ENCODE measurements around the gene LRRC7. TPM values are rescaled to one million over a fixed set of nuclear protein-coding genes. Genes with fewer than 3 reads are reported as not detected.

LRRC7 gene
- total and polyA plus RNA-seq, 4 experiments from 2014 or later: not detected

DNA sequence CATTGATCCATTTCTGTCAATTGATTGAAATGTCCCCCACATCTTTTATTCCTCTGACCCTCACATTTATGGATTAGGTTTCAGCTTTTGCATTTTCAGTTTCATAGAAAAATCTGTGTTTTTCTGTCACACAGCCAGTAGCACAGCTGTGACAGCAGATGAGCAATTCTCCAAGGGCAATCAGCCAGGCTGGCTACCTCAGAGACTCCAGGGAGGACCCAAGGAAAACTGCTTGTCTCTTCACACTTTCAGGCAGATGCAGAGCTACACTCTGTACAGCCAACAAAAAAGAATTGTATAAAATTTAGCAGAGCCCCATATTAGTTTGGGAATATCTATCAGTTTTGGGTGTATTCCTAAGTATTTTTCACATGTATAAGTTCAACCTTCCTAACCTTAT lies 257.2 kb downstream of the LRRC7 start:
- H3K9me3 Mint-ChIP-seq: peaks cover 0 to 15% (median 7%) of the 10 kb centered on the region in 8 donors
- no peak overlapping the region for H3K4me3 Mint-ChIP-seq
- no peaks in the 10 kb centered on the region for H3K4me1 ChIP-seq (ENCODE audit: insufficient read depth, low read length)
- ChIA-PET CTCF (ENCODE audit: partially characterized antibody) (no interaction called here), POLR2A (ENCODE audit: partially characterized antibody) (no interaction called here)
- H3K36me3 Mint-ChIP-seq: no peaks in the 10 kb centered on the region
- no peaks in the 10 kb centered on the region for H3K27me3 Mint-ChIP-seq
- H3K9me3 ChIP-seq (ENCODE audit: control insufficient read depth in 1 of 2, low read length in 2 of 2): no peaks in the 10 kb centered on the region
- no peaks in the 10 kb centered on the region for H3K4me1 Mint-ChIP-seq
- H3K27ac ChIP-seq (ENCODE audit: low read depth, low read length): no peak overlapping the region
- no peak overlapping the region for H3K4me3 ChIP-seq (ENCODE audit: low read length in 2 of 2)
- intact Hi-C loops (cut with micrococcal nuclease): no loop called here
- H3K27me3 ChIP-seq (ENCODE audit: insufficient read depth, low read length): no peaks in the 10 kb centered on the region
- no peak overlapping the region for H3K27ac Mint-ChIP-seq
- DNase-seq: no peak
- no peaks in the 10 kb centered on the region for H3K36me3 ChIP-seq (ENCODE audit: insufficient read depth, low read length)

DNA sequence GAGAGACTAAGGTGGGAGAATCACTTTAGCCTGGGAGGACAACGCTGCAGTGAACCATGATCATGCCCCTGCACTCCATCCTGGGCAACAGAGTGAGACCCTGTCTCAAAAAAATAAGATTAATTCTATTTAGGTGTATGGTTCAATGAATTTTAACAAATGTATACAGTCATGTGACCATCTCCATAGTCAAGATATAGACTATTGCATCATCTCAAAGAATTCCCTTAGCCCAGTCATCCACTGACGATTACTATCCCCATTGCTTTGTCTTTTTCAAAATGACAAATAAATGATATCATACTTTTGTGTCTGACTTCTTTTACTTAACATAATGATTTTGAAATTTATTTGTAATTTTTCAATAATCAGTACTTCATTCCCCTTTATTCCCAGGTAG lies 260.0 kb downstream of the LRRC7 start:
- Mint-ChIP-seq H3K4me3 (no peak overlapping the region), H3K4me1 (no peaks in the 10 kb centered on the region), H3K27me3 (no peaks in the 10 kb centered on the region), H3K9me3 (peaks cover 0 to 23% (median 5%) of the 10 kb centered on the region in 8 donors), H3K36me3 (no peaks in the 10 kb centered on the region), H3K27ac (no peak overlapping the region)
- no peaks in the 10 kb centered on the region for H3K4me1 ChIP-seq (ENCODE audit: insufficient read depth, low read length)
- POLR2A ChIA-PET (ENCODE audit: partially characterized antibody): no interaction called here
- H3K27me3 ChIP-seq (ENCODE audit: insufficient read depth, low read length): no peaks in the 10 kb centered on the region
- no peak overlapping the region for H3K4me3 ChIP-seq (ENCODE audit: low read length in 2 of 2)
- no peaks in the 10 kb centered on the region for H3K36me3 ChIP-seq (ENCODE audit: insufficient read depth, low read length)
- DNase-seq: no peak
- no peak overlapping the region for H3K27ac ChIP-seq (ENCODE audit: low read depth, low read length)
- CTCF ChIA-PET (ENCODE audit: partially characterized antibody): no interaction called here
- intact Hi-C loops (cut with micrococcal nuclease): no loop called here
- H3K9me3 ChIP-seq (ENCODE audit: control insufficient read depth in 1 of 2, low read length in 2 of 2): no peaks in the 10 kb centered on the region

DNA sequence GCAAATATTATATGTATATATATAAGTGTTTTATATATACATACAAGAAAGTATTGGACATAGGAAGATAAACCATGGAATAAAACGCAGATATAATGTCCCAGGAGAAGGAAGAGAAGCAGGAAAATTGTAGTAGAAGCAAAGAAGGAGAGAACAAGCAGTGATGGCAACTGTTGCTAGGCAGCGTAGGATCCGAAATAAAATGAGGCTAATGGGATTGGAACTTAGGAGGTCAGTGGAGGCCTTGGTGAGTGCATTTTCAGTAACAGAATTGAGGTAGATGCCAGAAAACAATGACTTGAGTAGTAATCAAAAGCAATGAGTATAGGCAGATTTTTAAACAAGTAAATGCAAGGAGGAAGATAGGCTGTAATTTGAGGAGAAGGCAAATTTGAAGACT lies 265.8 kb downstream of the LRRC7 start:
- no peaks in the 10 kb centered on the region for H3K27me3 ChIP-seq (ENCODE audit: insufficient read depth, low read length)
- H3K4me3 ChIP-seq (ENCODE audit: low read length in 2 of 2): no peak overlapping the region
- POLR2A ChIA-PET (ENCODE audit: partially characterized antibody): no interaction called here
- no peaks in the 10 kb centered on the region for H3K36me3 Mint-ChIP-seq
- H3K27ac Mint-ChIP-seq: no peak overlapping the region
- DNase-seq: no peak
- no peaks in the 10 kb centered on the region for H3K4me1 ChIP-seq (ENCODE audit: insufficient read depth, low read length)
- CTCF ChIA-PET (ENCODE audit: partially characterized antibody): no interaction called here
- no peak overlapping the region for H3K27ac ChIP-seq (ENCODE audit: low read depth, low read length)
- H3K4me1 Mint-ChIP-seq: no peaks in the 10 kb centered on the region
- H3K9me3 Mint-ChIP-seq: peaks cover 0 to 8% (median under 1%) of the 10 kb centered on the region in 8 donors
- no peaks in the 10 kb centered on the region for H3K36me3 ChIP-seq (ENCODE audit: insufficient read depth, low read length)
- intact Hi-C loops (cut with micrococcal nuclease): no loop called here
- H3K27me3 Mint-ChIP-seq: no peaks in the 10 kb centered on the region
- H3K9me3 ChIP-seq (ENCODE audit: control insufficient read depth in 1 of 2, low read length in 2 of 2): no peaks in the 10 kb centered on the region
- H3K4me3 Mint-ChIP-seq: no peak overlapping the region

DNA sequence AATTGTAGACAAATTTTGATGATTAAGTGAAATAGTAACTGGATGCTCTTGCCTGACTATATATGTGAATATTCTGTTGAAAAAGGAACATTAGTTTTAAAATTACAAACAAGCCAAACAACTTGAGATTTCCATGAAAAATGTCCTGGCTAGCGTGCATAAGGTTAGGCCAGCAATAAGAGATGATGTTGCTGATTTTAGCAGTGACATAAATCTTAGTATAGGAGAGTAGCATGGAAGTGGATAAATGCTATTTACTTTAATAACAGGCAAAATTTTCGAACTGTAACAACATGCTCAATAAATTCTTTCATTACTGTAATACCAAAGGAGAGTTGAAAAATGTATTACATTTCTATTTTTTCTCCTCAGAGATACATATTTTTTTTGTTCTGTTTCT lies 266.6 kb downstream of the LRRC7 start:
- H3K4me1 Mint-ChIP-seq: no peaks in the 10 kb centered on the region
- no peak overlapping the region for H3K4me3 Mint-ChIP-seq
- Histone ChIP-seq H3K27me3 (ENCODE audit: insufficient read depth, low read length) (no peaks in the 10 kb centered on the region), H3K27ac (ENCODE audit: low read depth, low read length) (no peak overlapping the region), H3K4me1 (ENCODE audit: insufficient read depth, low read length) (no peaks in the 10 kb centered on the region), H3K36me3 (ENCODE audit: insufficient read depth, low read length) (no peaks in the 10 kb centered on the region), H3K4me3 (ENCODE audit: low read length in 2 of 2) (no peak overlapping the region), H3K9me3 (ENCODE audit: control insufficient read depth in 1 of 2, low read length in 2 of 2) (no peaks in the 10 kb centered on the region)
- no peak overlapping the region for H3K27ac Mint-ChIP-seq
- no peaks in the 10 kb centered on the region for H3K27me3 Mint-ChIP-seq
- H3K36me3 Mint-ChIP-seq: no peaks in the 10 kb centered on the region
- ChIA-PET POLR2A (ENCODE audit: partially characterized antibody) (no interaction called here), CTCF (ENCODE audit: partially characterized antibody) (no interaction called here)
- DNase-seq: no peak
- intact Hi-C loops (cut with micrococcal nuclease): no loop called here
- H3K9me3 Mint-ChIP-seq: peaks cover 0 to 8% (median under 1%) of the 10 kb centered on the region in 8 donors

DNA sequence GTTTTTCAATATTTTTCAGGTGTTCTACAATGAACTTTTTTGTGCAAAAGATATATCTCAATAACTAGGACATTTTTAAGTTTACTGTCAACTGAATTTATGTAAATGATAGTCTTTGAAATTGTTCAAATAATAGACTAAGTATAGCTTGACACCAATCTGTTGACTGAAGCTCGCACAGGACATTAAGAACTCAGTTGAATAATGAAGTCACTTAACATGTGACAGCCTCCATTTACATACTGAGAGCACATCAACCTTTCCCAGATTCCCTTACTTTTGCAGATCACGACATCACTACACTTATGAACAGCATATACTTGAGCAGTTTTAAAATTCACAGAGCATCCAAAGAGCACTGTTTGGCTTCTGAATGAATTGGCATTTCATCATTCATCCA lies 268.2 kb downstream of the LRRC7 start:
- intact Hi-C loops (cut with micrococcal nuclease): no loop called here
- H3K4me1 ChIP-seq (ENCODE audit: insufficient read depth, low read length): no peaks in the 10 kb centered on the region
- H3K27me3 ChIP-seq (ENCODE audit: insufficient read depth, low read length): no peaks in the 10 kb centered on the region
- H3K27me3 Mint-ChIP-seq: no peaks in the 10 kb centered on the region
- no peaks in the 10 kb centered on the region for H3K4me1 Mint-ChIP-seq
- no peak overlapping the region for H3K27ac Mint-ChIP-seq
- DNase-seq: no peak
- POLR2A ChIA-PET (ENCODE audit: partially characterized antibody): no interaction called here
- peaks cover 0 to 8% (median 2%) of the 10 kb centered on the region in 8 donors for H3K9me3 Mint-ChIP-seq
- no peaks in the 10 kb centered on the region for H3K9me3 ChIP-seq (ENCODE audit: control insufficient read depth in 1 of 2, low read length in 2 of 2)
- H3K27ac ChIP-seq (ENCODE audit: low read depth, low read length): no peak overlapping the region
- no peaks in the 10 kb centered on the region for H3K36me3 Mint-ChIP-seq
- no peak overlapping the region for H3K4me3 ChIP-seq (ENCODE audit: low read length in 2 of 2)
- no peaks in the 10 kb centered on the region for H3K36me3 ChIP-seq (ENCODE audit: insufficient read depth, low read length)
- CTCF ChIA-PET (ENCODE audit: partially characterized antibody): no interaction called here
- no peak overlapping the region for H3K4me3 Mint-ChIP-seq

DNA sequence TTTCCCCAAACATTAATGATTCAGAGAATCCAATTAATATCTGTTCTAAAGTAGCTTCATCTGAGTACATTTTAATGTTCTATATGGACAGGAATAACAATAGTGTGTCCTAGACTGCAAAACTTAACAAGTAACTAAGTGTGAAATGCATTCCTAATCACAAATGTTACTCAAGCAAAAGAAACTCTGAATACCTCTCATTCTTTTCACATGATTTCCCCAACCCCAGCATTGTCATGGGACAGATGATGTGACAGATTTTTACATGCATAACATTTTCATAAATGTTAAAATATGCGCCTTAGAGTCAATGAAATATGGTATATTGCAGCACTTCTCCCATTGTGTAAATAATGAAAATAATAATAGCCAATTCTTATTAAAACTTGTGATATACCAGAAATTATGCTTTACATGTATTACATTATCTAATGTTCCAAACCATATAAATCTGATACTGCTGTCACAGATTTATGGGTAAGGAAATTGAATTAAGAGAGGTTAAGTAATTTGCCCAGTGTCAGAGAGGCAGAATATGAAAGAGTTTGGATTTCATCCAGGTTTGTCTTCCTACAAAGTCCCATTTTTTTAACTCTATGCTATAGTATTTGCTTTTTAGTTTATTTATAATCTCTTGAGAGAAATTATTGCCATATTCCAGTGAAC lies 269.4 kb downstream of the LRRC7 start:
- CTCF ChIA-PET (ENCODE audit: partially characterized antibody): no interaction called here
- H3K27ac Mint-ChIP-seq: no peak overlapping the region
- H3K4me1 Mint-ChIP-seq: no peaks in the 10 kb centered on the region
- H3K4me3 ChIP-seq (ENCODE audit: low read length in 2 of 2): no peak overlapping the region
- H3K36me3 Mint-ChIP-seq: no peaks in the 10 kb centered on the region
- no peak for DNase-seq
- no peaks in the 10 kb centered on the region for H3K27me3 ChIP-seq (ENCODE audit: insufficient read depth, low read length)
- H3K9me3 ChIP-seq (ENCODE audit: control insufficient read depth in 1 of 2, low read length in 2 of 2): no peaks in the 10 kb centered on the region
- POLR2A ChIA-PET (ENCODE audit: partially characterized antibody): no interaction called here
- H3K36me3 ChIP-seq (ENCODE audit: insufficient read depth, low read length): no peaks in the 10 kb centered on the region
- no peak overlapping the region for H3K4me3 Mint-ChIP-seq
- H3K9me3 Mint-ChIP-seq: peaks cover 0 to 3% (median under 1%) of the 10 kb centered on the region in 8 donors
- intact Hi-C loops (cut with micrococcal nuclease): no loop called here
- no peak overlapping the region for H3K27ac ChIP-seq (ENCODE audit: low read depth, low read length)
- no peaks in the 10 kb centered on the region for H3K27me3 Mint-ChIP-seq
- H3K4me1 ChIP-seq (ENCODE audit: insufficient read depth, low read length): no peaks in the 10 kb centered on the region

DNA sequence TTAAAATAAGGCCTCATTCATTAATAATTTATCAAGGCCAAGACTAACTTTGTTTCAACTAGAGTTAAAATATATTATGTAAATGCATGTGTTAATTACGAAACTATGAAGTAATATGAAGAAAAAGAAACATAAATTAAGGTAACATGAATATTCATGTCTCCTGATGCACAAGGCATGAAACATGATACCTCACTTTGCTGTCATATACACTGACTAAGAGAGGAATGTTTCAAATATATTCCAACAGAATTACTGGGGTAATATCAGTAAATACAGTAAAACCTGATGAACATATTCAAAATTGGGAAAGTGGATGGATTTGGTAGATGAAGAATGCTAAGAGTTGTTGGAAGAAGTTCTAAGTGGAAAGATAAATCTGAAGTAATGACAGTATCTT lies 274.6 kb downstream of the LRRC7 start:
- peaks cover 0 to 8% (median 1%) of the 10 kb centered on the region in 8 donors for H3K9me3 Mint-ChIP-seq
- no peak overlapping the region for H3K27ac Mint-ChIP-seq
- POLR2A ChIA-PET (ENCODE audit: partially characterized antibody): no interaction called here
- no peaks in the 10 kb centered on the region for H3K36me3 Mint-ChIP-seq
- no peak overlapping the region for H3K4me3 Mint-ChIP-seq
- H3K27ac ChIP-seq (ENCODE audit: low read depth, low read length): no peak overlapping the region
- H3K36me3 ChIP-seq (ENCODE audit: insufficient read depth, low read length): no peaks in the 10 kb centered on the region
- intact Hi-C loops (cut with micrococcal nuclease): no loop called here
- no peaks in the 10 kb centered on the region for H3K4me1 Mint-ChIP-seq
- no peaks in the 10 kb centered on the region for H3K27me3 ChIP-seq (ENCODE audit: insufficient read depth, low read length)
- no peaks in the 10 kb centered on the region for H3K9me3 ChIP-seq (ENCODE audit: control insufficient read depth in 1 of 2, low read length in 2 of 2)
- CTCF ChIA-PET (ENCODE audit: partially characterized antibody): no interaction called here
- DNase-seq: no peak
- H3K4me1 ChIP-seq (ENCODE audit: insufficient read depth, low read length): no peaks in the 10 kb centered on the region
- no peaks in the 10 kb centered on the region for H3K27me3 Mint-ChIP-seq
- no peak overlapping the region for H3K4me3 ChIP-seq (ENCODE audit: low read length in 2 of 2)

DNA sequence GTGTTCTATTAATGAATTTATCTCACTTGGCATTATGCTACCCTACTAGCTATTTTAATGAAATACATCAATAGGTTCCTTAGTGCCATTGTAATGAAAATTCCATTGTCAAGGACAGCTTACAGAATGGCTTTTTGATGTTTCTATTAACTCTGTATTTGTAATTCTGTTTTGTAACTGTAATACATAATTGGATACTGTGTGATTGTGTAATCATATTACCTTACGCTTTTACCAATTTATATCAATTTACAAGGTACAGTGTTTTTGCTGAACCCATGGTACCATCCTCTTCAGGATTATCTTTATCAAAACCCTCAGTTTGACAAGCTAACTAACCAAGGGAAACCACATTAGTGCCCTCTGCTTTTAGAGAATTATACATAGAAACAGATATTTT lies 277.9 kb downstream of the LRRC7 start:
- no peaks in the 10 kb centered on the region for H3K36me3 Mint-ChIP-seq

More for the DNA sequence above, 277.9 kb downstream of the LRRC7 start:
- H3K27me3 ChIP-seq (ENCODE audit: insufficient read depth, low read length): no peaks in the 10 kb centered on the region
- H3K4me1 Mint-ChIP-seq: no peaks in the 10 kb centered on the region
- H3K27me3 Mint-ChIP-seq: no peaks in the 10 kb centered on the region
- no peak overlapping the region for H3K4me3 Mint-ChIP-seq
- intact Hi-C loops (cut with micrococcal nuclease): no loop called here
- DNase-seq: no peak
- H3K36me3 ChIP-seq (ENCODE audit: insufficient read depth, low read length): no peaks in the 10 kb centered on the region
- H3K27ac ChIP-seq (ENCODE audit: low read depth, low read length): no peak overlapping the region
- peaks cover 0 to 14% (median 2%) of the 10 kb centered on the region in 8 donors for H3K9me3 Mint-ChIP-seq
- POLR2A ChIA-PET (ENCODE audit: partially characterized antibody): no interaction called here
- no peak overlapping the region for H3K27ac Mint-ChIP-seq
- H3K4me3 ChIP-seq (ENCODE audit: low read length in 2 of 2): no peak overlapping the region
- CTCF ChIA-PET (ENCODE audit: partially characterized antibody): no interaction called here
- no peaks in the 10 kb centered on the region for H3K4me1 ChIP-seq (ENCODE audit: insufficient read depth, low read length)
- H3K9me3 ChIP-seq (ENCODE audit: control insufficient read depth in 1 of 2, low read length in 2 of 2): no peaks in the 10 kb centered on the region

All from CD4-positive, alpha-beta memory T cell (primary cell).